HG03039 (cell line): ENCODE data around the gene SPTLC2.
A peak's percentile ranks its signal among the peaks of the same experiment; 100 is the strongest.
"Not testable (repeated sequence)": the region's sequence is repeated elsewhere in the genome, so short reads cannot be mapped to it uniquely, and the experiment has no call there.

Experiments used
- ATAC-seq: cut with Tn5 transposase; IDR thresholded peaks from one replicate; pipeline ENCODE4 v1.9.1; 2021; ENCODE audit warnings: mild to moderate bottlenecking, moderate library complexity; ENCODE audit not compliant: unreplicated experiment

SPTLC2 gene, protein sequence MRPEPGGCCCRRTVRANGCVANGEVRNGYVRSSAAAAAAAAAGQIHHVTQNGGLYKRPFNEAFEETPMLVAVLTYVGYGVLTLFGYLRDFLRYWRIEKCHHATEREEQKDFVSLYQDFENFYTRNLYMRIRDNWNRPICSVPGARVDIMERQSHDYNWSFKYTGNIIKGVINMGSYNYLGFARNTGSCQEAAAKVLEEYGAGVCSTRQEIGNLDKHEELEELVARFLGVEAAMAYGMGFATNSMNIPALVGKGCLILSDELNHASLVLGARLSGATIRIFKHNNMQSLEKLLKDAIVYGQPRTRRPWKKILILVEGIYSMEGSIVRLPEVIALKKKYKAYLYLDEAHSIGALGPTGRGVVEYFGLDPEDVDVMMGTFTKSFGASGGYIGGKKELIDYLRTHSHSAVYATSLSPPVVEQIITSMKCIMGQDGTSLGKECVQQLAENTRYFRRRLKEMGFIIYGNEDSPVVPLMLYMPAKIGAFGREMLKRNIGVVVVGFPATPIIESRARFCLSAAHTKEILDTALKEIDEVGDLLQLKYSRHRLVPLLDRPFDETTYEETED

GRCh38 chr14:77616454-77617229, at the start of gene SPTLC2:
Gene SPTLC2 (minus strand): TSS chr14:77616637. CDS start chr14:77616579, 58 bp downstream.
- peak; percentile 95 for ATAC-seq

GRCh38 chr14:77663293-77663692, 46.9 kb upstream of the SPTLC2 start:
- no peak for ATAC-seq

DNA sequence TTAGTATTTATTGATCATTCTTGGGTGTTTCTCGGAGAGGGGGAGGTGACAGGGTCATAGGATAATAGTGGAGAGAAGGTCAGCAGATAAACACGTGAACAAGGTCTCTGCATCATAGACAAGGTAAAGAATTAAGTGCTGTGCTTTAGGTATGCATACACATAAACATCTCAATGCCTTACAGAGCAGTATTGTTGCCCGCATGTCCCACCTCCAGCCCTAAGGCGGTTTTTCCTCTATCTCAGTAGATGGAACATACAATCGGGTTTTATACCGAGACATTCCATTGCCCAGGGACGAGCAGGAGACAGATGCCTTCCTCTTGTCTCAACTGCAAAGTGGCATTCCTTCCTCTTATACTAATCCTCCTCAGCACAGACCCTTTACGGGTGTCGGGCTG, 45.1 kb upstream of the SPTLC2 start:
- ATAC-seq, result not testable (repeated sequence)

DNA sequence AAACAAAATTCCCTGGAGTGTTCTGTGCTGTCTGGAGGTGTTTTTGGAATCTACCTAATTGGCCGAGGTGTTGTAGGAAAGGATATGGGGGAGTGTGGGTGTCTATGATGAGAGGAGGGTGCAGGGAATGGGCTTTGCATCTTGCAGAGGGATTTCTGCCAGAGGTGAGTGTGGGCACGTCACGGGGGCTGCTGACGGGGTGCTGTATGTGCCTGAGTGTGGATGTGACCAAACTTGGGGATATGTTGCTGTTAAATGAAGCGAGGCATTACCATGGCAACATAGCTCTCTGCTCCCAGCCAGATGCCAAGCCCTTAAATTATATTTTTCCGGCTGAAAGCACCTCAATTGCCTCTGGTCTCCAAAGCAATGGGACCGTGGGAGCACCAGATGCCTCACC, 44.3 kb upstream of the SPTLC2 start:
- no peak for ATAC-seq

GRCh38 chr14:77659831-77660230, 43.4 kb upstream of the SPTLC2 start:
- no peak for ATAC-seq

DNA sequence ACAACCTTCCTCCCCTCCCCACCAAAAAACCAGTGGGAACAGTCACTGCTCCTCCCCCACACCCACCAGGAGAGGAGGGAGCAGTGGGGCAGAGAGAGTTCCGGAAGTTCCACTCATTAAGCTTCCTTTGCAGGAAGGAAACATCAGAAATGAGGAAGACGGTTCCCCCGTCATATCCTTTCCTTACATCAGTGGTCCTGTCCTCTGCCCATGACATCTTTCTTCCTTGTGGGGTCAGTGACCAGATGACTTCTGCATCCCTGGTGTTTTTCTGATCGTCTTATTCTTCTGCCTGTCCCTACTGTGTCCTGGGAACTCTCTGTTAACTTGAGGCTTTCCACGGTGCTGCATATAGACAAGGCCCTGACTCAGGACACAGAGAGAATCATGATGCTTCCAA, 40.8 kb upstream of the SPTLC2 start:
- no peak for ATAC-seq

- no peak for ATAC-seq
Observed at GRCh38 chr14:77654001-77654441, 37.6 kb upstream of the SPTLC2 start.

DNA sequence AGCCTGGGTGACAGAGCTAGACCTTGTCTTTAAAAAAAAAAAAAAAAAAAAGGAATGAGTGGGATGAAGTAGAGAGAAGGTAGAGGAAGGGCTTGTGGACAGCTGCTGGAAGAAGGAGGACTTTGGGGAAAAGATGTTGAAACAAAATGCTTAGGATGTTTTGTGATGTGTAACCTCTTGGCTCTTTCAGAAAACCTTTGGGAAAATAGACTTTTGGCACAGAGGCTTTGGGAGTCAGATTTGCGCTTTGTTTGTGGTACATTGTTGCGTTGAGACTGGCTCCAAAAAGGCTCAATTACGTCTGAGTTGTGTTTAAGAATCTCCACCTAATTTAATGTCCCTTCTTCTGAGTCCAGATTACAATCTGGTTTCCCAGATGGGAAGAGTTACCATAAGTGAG, 32.9 kb upstream of the SPTLC2 start:
- ATAC-seq, result no peak

DNA sequence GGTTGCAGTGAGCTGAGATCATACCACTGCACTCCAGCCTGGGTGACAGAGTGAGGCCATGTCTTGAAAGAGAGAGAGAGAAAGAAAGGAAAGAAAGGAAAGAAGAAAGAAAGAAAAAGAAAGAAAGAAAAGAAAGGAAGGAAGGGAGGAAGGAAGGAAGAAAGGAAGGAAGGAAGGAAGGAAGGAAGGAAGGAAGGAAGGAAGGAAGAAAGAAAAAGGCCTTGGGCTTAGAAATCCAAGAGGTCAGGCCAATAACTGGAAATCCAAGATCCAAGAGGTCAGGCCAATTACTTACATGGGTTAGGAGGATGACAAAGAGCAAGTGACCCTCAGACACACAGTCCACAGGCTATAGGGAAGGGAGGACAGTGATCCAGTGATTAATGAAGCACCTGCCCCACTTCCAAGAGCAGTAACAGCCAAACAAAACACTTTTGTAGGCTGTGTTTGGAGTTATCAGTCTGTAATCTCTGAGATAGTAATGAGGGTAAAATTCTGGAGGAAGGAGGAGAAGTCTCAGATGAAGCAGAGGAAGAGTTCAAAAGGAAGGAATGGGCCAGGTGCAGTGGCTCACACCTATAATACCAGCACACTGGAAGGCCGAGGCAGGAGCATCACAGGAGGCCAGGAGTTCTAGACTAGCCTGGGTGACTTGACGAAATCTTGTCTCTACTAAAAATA, 32.2 kb upstream of the SPTLC2 start:
- no peak for ATAC-seq

- ATAC-seq, result no peak
Observed at GRCh38 chr14:77647853-77648252, 31.4 kb upstream of the SPTLC2 start.

DNA sequence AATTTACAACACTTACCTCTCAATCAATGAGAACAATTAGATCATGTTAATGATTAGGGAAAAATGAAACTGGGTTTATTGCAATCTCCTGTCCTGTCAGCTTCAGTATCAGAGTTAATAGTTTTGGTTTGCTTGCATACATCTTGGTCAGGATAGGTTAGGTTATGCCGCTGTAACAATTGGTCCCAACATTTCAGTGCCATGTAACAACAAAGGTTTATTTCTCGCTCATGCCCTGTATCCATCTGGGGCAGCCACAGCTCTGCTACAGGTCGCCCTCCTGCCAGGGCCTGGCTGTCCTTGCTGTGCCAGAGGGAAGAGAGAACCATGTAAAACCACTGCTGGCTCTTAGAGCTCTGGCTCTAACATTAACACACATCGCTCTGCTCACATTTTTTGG, 30.5 kb upstream of the SPTLC2 start:
- ATAC-seq, result no peak

GRCh38 chr14:77645520-77646230, 29.2 kb upstream of the SPTLC2 start:
- ATAC-seq, result no peak

GRCh38 chr14:77642407-77642806, 26.0 kb upstream of the SPTLC2 start:
- no peak for ATAC-seq

DNA sequence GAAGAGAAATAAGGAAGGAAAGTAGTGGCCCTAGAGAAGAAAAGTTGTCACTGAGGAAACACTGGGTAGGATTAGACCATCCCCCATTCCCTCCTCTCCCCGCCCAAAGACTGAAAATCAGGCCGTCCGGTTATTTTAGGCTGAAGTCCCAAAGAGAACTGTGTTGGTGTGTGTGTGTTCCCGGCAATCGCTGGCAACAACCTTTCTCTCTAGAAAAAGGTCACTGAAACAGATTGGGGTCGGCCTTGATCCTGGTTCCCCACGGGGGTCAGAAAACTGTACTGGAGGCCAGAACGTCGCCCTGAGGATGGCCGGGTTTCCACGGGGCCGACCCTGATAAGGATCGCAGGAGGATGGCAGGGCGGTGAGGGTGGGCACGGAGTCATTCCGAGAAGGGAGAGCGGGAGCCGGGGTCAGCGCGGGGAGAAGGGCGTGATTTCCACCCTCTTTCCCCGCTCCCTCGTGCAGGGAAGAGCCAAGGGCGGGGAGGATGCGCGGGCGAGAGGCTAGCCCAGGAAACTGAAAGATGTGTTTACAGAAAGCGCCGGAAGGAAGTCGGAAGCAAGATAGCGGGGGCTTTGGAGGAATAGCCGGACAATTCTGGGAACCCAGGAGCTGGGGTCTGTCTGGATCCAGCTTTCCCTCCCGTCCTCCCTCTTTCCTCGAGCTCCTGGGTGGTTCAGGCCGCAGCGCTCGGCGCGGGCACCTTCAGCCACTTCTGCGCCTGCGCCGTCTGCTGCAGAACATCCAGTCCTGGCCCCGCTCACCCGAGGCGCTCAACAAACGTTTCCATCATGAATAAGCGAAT, 25.3 kb upstream of the SPTLC2 start:
- ATAC-seq, result no peak

DNA sequence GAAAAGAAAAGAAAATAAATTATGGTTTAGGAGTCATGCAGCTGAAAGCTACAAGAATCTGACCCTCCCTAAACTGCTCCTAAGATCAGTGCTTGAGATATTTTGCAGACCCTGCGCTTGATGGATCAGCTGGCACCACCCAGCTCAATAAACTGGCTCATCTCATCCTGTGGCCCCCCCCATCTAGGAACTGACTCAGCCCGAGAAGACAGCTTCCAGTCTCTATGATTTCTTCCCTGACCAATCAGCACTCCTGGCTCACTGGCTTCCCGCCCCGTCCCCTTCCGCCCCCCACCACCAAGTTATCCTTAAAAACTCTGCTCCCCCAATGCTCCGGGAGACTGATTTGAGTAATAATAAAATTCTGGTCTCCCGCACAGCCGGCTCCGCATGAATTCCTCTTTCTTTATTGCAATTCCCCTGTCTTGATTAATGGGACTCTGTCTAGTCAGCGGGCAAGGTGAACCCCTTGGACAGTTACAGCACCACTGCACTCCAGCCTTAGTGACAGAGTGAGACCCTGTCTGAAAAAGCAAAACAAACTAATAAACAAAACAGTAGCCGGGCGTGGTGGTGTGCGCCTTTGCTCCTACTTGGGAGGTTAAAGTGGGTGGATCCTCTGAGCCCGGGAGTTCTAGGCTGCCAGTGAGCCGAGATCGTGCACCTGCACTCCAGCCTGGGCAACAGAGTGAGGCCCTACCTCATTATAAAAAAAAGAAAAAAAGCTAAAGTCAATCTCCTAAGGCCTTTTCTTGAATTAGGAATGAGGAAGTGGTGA, 24.5 kb upstream of the SPTLC2 start:
- ATAC-seq, result no peak

DNA sequence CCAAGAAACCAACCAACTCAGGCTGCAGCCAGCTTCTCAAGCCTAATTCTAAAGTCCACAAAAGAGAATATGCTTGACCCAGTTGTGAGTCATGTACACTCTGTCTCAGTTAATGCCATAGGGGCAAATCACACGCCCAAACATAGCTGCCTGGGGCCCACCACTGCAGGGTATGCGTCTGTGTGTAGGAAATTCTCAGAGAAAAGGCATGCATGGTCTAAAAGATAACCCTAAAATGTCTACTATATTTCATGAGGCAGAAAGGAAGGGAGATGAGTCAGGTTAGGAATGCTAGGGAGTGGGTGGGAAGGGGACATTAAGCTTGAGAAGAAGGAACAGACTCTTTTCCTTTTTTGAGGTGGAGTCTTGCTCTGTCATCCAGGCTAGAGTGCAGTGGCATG, 22.3 kb upstream of the SPTLC2 start:
- ATAC-seq, result no peak

GRCh38 chr14:77635869-77636268, 19.4 kb upstream of the SPTLC2 start:
- ATAC-seq, result not testable (repeated sequence)

DNA sequence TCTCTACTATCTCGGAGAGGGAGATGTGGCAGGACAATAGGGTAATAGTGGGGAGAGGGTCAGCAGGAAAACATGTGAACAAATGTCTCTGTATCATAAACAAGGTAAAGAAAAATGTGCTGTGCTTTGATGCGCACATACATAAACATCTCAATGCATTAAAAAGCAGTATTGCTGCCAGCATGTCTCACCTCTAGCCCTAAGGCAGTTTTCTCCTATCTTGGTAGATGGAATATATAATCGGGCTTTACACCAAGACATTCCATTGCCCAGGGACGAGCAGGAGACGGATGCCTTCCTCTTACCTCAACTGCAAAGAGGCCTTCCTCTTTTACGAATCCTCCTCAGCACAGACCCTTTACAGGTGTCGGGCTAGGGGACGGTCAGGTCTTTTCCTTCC, 19.0 kb upstream of the SPTLC2 start:
- not testable (repeated sequence) for ATAC-seq

GRCh38 chr14:77630111-77630510, 13.7 kb upstream of the SPTLC2 start:
- ATAC-seq, result no peak
